CD4-positive, alpha-beta T cell (primary cell): ENCODE data around the gene KPNA1. TPM values are rescaled to one million over a fixed set of nuclear protein-coding genes. Genes with fewer than 3 reads are reported as not detected.
A peak's percentile ranks its signal among the peaks of the same experiment; 100 is the strongest.

Source experiments
- ATAC-seq: fragments of 200-7000 bp; cut with Tn5 transposase; one replicate; pipeline ENCODE4 v1.10.0; 2022; ENCODE audit warnings: mild to moderate bottlenecking; ENCODE audit not compliant: poor library complexity
- CTCF ChIA-PET: fragments of 350-600 bp; sonication (Branson Sonifier 250); formaldehyde crosslinking; loops from one replicate; lab custom pipeline; 2021; ENCODE audit warnings: antibody characterized with exemption, inconsistent platforms; lab: Charles Lee
- POLR2A ChIA-PET: fragments of 350-600 bp; sonication (Branson Sonifier 250); formaldehyde crosslinking; loops from one replicate; lab custom pipeline; 2021; ENCODE audit warnings: antibody characterized with exemption, inconsistent platforms; lab: Charles Lee
- DNase-seq, 14 experiments: peaks; one replicate each; pipeline ENCODE4 v3.0.0-alpha.2; 2013 to 2020; ENCODE audit warnings: mixed read lengths in 2 of 14
- H3K27ac ChIP-seq, 2 donors: one replicate each; pipeline versions ENCODE4 v1.5.1 to v1.7.0; 2013; ENCODE audit warnings: low read length in 2 of 2, low read depth in 1 of 2, mild to moderate bottlenecking in 1 of 2
- H3K27me3 ChIP-seq, 2 experiments: 1 replicate in 1 of 2; 2 replicates in 1 of 2; pipeline versions ENCODE4 v1.6.1 to v1.7.0; 2013; ENCODE audit warnings: low read length in 2 of 2, control low read depth in 1 of 2, mild to moderate bottlenecking in 1 of 2, moderate library complexity in 1 of 2; ENCODE audit not compliant: insufficient read depth in 2 of 2, control insufficient read depth in 1 of 2
- H3K36me3 ChIP-seq: one replicate; pipeline ENCODE4 v1.6.1; 2013; ENCODE audit warnings: low read length, control low read depth; ENCODE audit not compliant: insufficient read depth
- H3K4me1 ChIP-seq: one replicate; pipeline ENCODE4 v1.6.1; 2013; ENCODE audit warnings: low read length, control low read depth; ENCODE audit not compliant: insufficient read depth
- H3K4me3 ChIP-seq: one replicate; pipeline ENCODE4 v1.5.1; 2013; ENCODE audit warnings: mild to moderate bottlenecking, low read length, moderate library complexity
- H3K9me3 ChIP-seq, 2 experiments: 1 replicate in 1 of 2; 2 replicates in 1 of 2; pipeline versions ENCODE4 v1.6.1 to v1.7.0; 2013; ENCODE audit warnings: low read length in 2 of 2, mild to moderate bottlenecking in 2 of 2, control low read depth in 1 of 2, moderate library complexity in 1 of 2; ENCODE audit not compliant: control insufficient read depth in 1 of 2, insufficient read depth in 1 of 2
- H3K27ac Mint-ChIP-seq: one replicate; pipeline ENCODE4 v1.8.0; 2020; ENCODE audit warnings: mixed read lengths
- H3K27me3 Mint-ChIP-seq: one replicate; pipeline ENCODE4 v1.8.0; 2021; ENCODE audit warnings: mixed read lengths
- H3K36me3 Mint-ChIP-seq: one replicate; pipeline ENCODE4 v1.8.0; 2021; ENCODE audit warnings: low read depth, mixed read lengths
- H3K4me1 Mint-ChIP-seq: one replicate; pipeline ENCODE4 v1.8.0; 2021; ENCODE audit warnings: low read depth, mixed read lengths
- H3K4me3 Mint-ChIP-seq: one replicate; pipeline ENCODE4 v1.8.0; 2020; ENCODE audit warnings: mild to moderate bottlenecking, mixed read lengths
- H3K9me3 Mint-ChIP-seq: one replicate; pipeline ENCODE4 v1.8.0; 2020; ENCODE audit warnings: mixed read lengths
- intact Hi-C, 2 experiments: fragments of 100-400 bp; cut with DNase I in 1 of 2; cut with micrococcal nuclease in 1 of 2; formaldehyde crosslinking; loops; one replicate each; pipeline versions ENCODE4 v1.15.1 to v1.9.0; 2023 to 2025; cut with DNase I, micrococcal nuclease
- total RNA-seq, 174 experiments: library from RNA in 2 of 174; stranded (reverse) in 2 of 174; gene quantifications; one replicate each; pipeline ENCODE4 v1.2.3 and lab custom pipeline; 2021 to 2026
- TF ChIP-seq, protein P1 (sequence below): fragments of 200-600 bp; IDR thresholded peaks from one replicate; pipeline ENCODE4 v1.8.0; 2022; ENCODE audit warnings: antibody characterized with exemption, mild to moderate bottlenecking

The KPNA1 gene
- total RNA-seq, 2 experiments from 2014 or later, result 46.2 to 49.8 TPM

GRCh38 chr3:122497425-122497824, 17.3 kb downstream of the KPNA1 start:
- Histone ChIP-seq H3K9me3 (no peaks in the 10 kb centered on the region), H3K4me3 (no peak overlapping the region), H3K27me3 (no peaks in the 10 kb centered on the region), H3K36me3 (peaks cover 30% of the 10 kb centered on the region), H3K27ac (no peak overlapping the region), H3K4me1 (peaks cover 5% of the 10 kb centered on the region)
- ChIA-PET CTCF (no interaction called here), POLR2A (interaction anchor here (0.6 to 1.1 kb wide), 2 partner anchors 81 to 381 kb away, joined by 3 read pairs; no protein-coding TSS in a partner anchor)
- H3K36me3 Mint-ChIP-seq, result peaks cover 52% of the 10 kb centered on the region
- H3K9me3 Mint-ChIP-seq, result no peaks in the 10 kb centered on the region
- H3K4me1 Mint-ChIP-seq, result peaks cover 57% of the 10 kb centered on the region
- TF ChIP-seq, protein P1, sequence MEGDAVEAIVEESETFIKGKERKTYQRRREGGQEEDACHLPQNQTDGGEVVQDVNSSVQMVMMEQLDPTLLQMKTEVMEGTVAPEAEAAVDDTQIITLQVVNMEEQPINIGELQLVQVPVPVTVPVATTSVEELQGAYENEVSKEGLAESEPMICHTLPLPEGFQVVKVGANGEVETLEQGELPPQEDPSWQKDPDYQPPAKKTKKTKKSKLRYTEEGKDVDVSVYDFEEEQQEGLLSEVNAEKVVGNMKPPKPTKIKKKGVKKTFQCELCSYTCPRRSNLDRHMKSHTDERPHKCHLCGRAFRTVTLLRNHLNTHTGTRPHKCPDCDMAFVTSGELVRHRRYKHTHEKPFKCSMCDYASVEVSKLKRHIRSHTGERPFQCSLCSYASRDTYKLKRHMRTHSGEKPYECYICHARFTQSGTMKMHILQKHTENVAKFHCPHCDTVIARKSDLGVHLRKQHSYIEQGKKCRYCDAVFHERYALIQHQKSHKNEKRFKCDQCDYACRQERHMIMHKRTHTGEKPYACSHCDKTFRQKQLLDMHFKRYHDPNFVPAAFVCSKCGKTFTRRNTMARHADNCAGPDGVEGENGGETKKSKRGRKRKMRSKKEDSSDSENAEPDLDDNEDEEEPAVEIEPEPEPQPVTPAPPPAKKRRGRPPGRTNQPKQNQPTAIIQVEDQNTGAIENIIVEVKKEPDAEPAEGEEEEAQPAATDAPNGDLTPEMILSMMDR, result no peak
- H3K27ac Mint-ChIP-seq, result peak overlapping the region; percentile 58
- intact Hi-C loops, result no loop called here
- no peaks in the 10 kb centered on the region for H3K27me3 Mint-ChIP-seq
- no peak overlapping the region for H3K4me3 Mint-ChIP-seq
- peak; percentile 81 for ATAC-seq
- DNase-seq, result peak in 5 of 14 experiments; percentile 5 to 68 (median 57)

DNA sequence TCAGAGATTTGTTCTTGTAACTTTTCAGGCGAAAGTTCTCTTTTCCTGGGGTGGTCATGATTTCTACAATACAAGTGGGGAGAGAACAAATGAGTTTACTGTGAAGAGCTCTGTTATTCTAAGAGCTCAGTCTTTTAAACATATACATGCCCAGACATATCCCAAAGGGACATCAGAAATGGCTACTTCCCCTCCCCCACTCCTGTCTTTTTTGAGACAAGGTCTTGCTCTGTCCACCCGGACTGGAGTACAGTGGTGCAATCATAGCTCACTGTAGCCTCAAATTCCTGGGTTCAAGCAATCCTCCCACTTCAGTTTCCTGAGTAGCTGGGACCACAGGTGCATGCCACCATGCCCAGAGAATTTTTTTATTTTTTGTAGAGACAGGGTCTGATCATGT, 18.2 kb downstream of the KPNA1 start:
- ATAC-seq (no peak), DNase-seq (no peak)
- peaks cover 5% of the 10 kb centered on the region for H3K4me1 ChIP-seq
- POLR2A ChIA-PET, result no interaction called here
- no peaks in the 10 kb centered on the region for H3K27me3 ChIP-seq
- H3K27me3 Mint-ChIP-seq, result no peaks in the 10 kb centered on the region
- no peak overlapping the region for H3K27ac Mint-ChIP-seq
- H3K9me3 ChIP-seq, result no peaks in the 10 kb centered on the region
- H3K36me3 Mint-ChIP-seq, result peaks cover 58% of the 10 kb centered on the region
- no peak overlapping the region for H3K27ac ChIP-seq
- TF ChIP-seq, protein P1, result no peak
- no peak overlapping the region for H3K4me3 Mint-ChIP-seq
- H3K4me3 ChIP-seq, result no peak overlapping the region
- CTCF ChIA-PET, result no interaction called here
- H3K9me3 Mint-ChIP-seq, result no peaks in the 10 kb centered on the region
- H3K36me3 ChIP-seq, result peaks cover 30% of the 10 kb centered on the region
- H3K4me1 Mint-ChIP-seq, result peaks cover 48% of the 10 kb centered on the region
- intact Hi-C loops, result no loop called here

- Mint-ChIP-seq H3K4me3 (no peak overlapping the region), H3K27me3 (no peaks in the 10 kb centered on the region), H3K4me1 (peaks cover 45% of the 10 kb centered on the region), H3K9me3 (no peaks in the 10 kb centered on the region), H3K36me3 (peaks cover 81% of the 10 kb centered on the region), H3K27ac (no peak overlapping the region)
- H3K27me3 ChIP-seq, result no peaks in the 10 kb centered on the region
- H3K9me3 ChIP-seq, result no peaks in the 10 kb centered on the region
- CTCF ChIA-PET, result interaction anchor here (0.7 kb wide), 1 partner anchor 38 kb away, joined by 4 read pairs; no protein-coding TSS in a partner anchor
- ATAC-seq (no peak), DNase-seq (no peak)
- H3K4me3 ChIP-seq, result no peak overlapping the region
- POLR2A ChIA-PET, result no interaction called here
- TF ChIP-seq, protein P1, result no peak
- peaks cover 30% of the 10 kb centered on the region for H3K36me3 ChIP-seq
- no peak overlapping the region for H3K27ac ChIP-seq
- intact Hi-C loops, result no loop called here
- H3K4me1 ChIP-seq, result peaks cover 4% of the 10 kb centered on the region
These were observed 21.4 kb downstream of the KPNA1 start for GRCh38 chr3:122493296-122493695.
